GM12873 (cell line): ENCODE results near the gene MAPK8.

Experiments used
- CTCF ChIP-seq: IDR thresholded peaks from 2 replicates; pipeline ENCODE4 v1.5.1; 2012; ENCODE audit warnings: low read depth, mild to moderate bottlenecking, moderate library complexity, low read length, control low read depth; ENCODE audit not compliant: insufficient read depth; ENCODE audit errors: missing control alignments

Gene MAPK8

GRCh38 chr10:48445932-48446331 is 139.5 kb downstream of the MAPK8 start:
- no peak for TF ChIP-seq CTCF

- TF ChIP-seq CTCF = no peak
Observed at GRCh38 chr10:48446785-48447184, 140.3 kb downstream of the MAPK8 start.

- no peak for TF ChIP-seq CTCF
Observed at GRCh38 chr10:48447356-48448215, 141.1 kb downstream of the MAPK8 start.

GRCh38 chr10:48448796-48449195 is 142.3 kb downstream of the MAPK8 start:
- no peak for TF ChIP-seq CTCF

DNA sequence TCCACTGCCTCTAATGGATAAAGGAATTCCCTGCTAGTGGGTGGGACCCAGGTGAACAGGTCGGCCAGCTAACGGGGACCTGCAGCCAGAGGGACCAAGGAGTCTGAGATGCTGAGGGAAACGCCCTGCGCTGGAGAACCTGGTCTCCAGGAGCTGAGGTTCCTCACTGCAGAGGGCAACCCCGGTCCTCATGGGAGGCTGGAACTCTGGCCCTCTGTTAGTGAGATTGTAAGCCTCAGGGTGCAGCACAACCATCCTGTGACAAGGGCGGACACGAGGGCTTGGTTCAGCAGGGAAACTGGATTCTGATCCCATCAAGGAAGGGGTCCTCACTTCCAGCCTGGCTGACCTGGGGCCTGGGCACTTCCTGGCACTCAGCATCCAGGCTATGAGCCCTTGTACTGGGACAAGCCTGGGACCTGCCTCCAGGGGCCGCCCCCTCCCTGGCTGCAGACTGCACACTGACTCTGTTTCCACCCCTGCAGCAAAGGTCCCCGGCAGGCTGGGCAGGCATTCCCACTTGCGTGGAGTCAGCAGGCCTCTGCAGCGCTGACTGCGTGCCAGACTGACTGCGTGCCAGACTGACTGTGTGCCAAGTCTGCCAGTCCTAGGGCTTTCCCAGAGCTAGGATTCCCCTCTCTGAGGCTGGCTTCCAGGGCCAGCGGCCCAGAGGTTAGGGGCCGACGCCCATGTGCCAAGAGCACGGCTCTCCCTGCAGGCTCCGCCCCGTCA is 143.2 kb downstream of the MAPK8 start:
- TF ChIP-seq CTCF = no peak

- TF ChIP-seq CTCF = no peak
Observed at GRCh38 chr10:48450233-48450740, 143.8 kb downstream of the MAPK8 start.
